K562 (cell line): Measurements from ENCODE around the gene IRF3. TPM values are rescaled to one million over a fixed set of nuclear protein-coding genes. Genes with fewer than 3 reads are reported as not detected.
A peak's percentile ranks its signal among the peaks of the same experiment; 100 is the strongest.

ENCODE experiments used
- CCAR2 ChIP-seq: fragments of 200-400 bp; formaldehyde crosslinking; IDR thresholded peaks from 2 replicates; pipeline ENCODE4 v1.6.1; 2017; ENCODE audit warnings: mild to moderate bottlenecking, low read depth, low read length
- CREB1 ChIP-seq, 2 experiments: sonication (generic) in 1 of 2; formaldehyde crosslinking in 1 of 2; IDR thresholded peaks; 2 replicates each; pipeline versions ENCODE4 v1.6.1 to v1.8.0; 2012 to 2022; ENCODE audit warnings: inconsistent platforms in 1 of 2, mild to moderate bottlenecking in 1 of 2, missing genetic modification reagents in 1 of 2, moderate library complexity in 1 of 2
- CSDE1 ChIP-seq, 2 experiments: fragments of 450-650 bp; IDR thresholded peaks; 2 replicates each; pipeline ENCODE4 v1.6.1; 2016; ENCODE audit warnings: mild to moderate bottlenecking in 1 of 2
- FOXK2 ChIP-seq, 2 experiments: fragments of 450-650 bp; IDR thresholded peaks in 1 of 2; conservative IDR thresholded peaks in 1 of 2; 2 replicates each; pipeline ENCODE4 v1.6.1; 2016; ENCODE audit warnings: low read depth in 2 of 2, mild to moderate bottlenecking in 1 of 2
- HNRNPH1 ChIP-seq: fragments of 200-400 bp; formaldehyde crosslinking; optimal IDR thresholded peaks from 2 replicates; pipeline ENCODE3; 2017; ENCODE audit warnings: low read depth, mild to moderate bottlenecking, low read length, moderate library complexity
- ILK ChIP-seq: fragments of 450-650 bp; IDR thresholded peaks from 2 replicates; pipeline ENCODE4 v1.6.1; 2016; ENCODE audit warnings: missing genetic modification characterization, low read depth, mild to moderate bottlenecking, missing compliant biosample characterization, moderate library complexity, borderline replicate concordance
- KDM4B ChIP-seq, 2 experiments: fragments of 450-650 bp in 1 of 2; sonication (generic) in 1 of 2; IDR thresholded peaks; 2 replicates each; pipeline ENCODE4 v1.6.1; 2016 to 2017; ENCODE audit warnings: borderline replicate concordance in 2 of 2, antibody characterized with exemption in 1 of 2, low read depth in 1 of 2, mild to moderate bottlenecking in 1 of 2
- KLF13 ChIP-seq: fragments of 450-650 bp; IDR thresholded peaks from 2 replicates; pipeline ENCODE4 v1.6.1; 2016; ENCODE audit warnings: missing genetic modification characterization, low read depth, mild to moderate bottlenecking, missing compliant biosample characterization, moderate library complexity, borderline replicate concordance
- L3MBTL2 ChIP-seq: fragments of 450-650 bp; IDR thresholded peaks from 2 replicates; pipeline ENCODE4 v1.6.1; 2016; ENCODE audit warnings: mild to moderate bottlenecking, moderate library complexity
- MXI1 ChIP-seq: IDR thresholded peaks from 2 replicates; pipeline ENCODE4 v1.6.1; 2011; ENCODE audit warnings: low read depth, mild to moderate bottlenecking, improper control_type of control experiment, low read length
- NCOA1 ChIP-seq: fragments of 450-650 bp; IDR thresholded peaks from 2 replicates; pipeline ENCODE4 v1.6.1; 2016; ENCODE audit warnings: low read depth
- POLR3A ChIP-seq: IDR thresholded peaks from 2 replicates; pipeline ENCODE4 v1.6.1; 2011; ENCODE audit warnings: borderline replicate concordance, mild to moderate bottlenecking, moderate library complexity; ENCODE audit not compliant: insufficient read length, insufficient read depth; ENCODE audit errors: extremely low read depth
- RCOR1 ChIP-seq, 2 experiments: IDR thresholded peaks; 2 replicates each; pipeline ENCODE4 v1.6.1; 2012; ENCODE audit warnings: low read depth in 2 of 2, low read length in 2 of 2, borderline replicate concordance in 1 of 2, improper control_type of control experiment in 1 of 2
- SNIP1 ChIP-seq: fragments of 450-650 bp; IDR thresholded peaks from 2 replicates; pipeline ENCODE4 v1.7.1; 2017; ENCODE audit warnings: low read depth, mild to moderate bottlenecking
- TCF7L2 ChIP-seq: fragments of 150-350 bp; IDR thresholded peaks from 2 replicates; pipeline ENCODE4 v1.6.1; 2016; ENCODE audit warnings: low read depth, mild to moderate bottlenecking, low read length, moderate library complexity
- TEAD4 ChIP-seq, 2 experiments: sonication (generic) in 1 of 2; formaldehyde crosslinking in 1 of 2; IDR thresholded peaks; 2 replicates each; pipeline versions ENCODE4 v1.6.1 to v1.8.0; 2012 to 2022; ENCODE audit warnings: borderline replicate concordance in 1 of 2, inconsistent platforms in 1 of 2, low read length in 1 of 2, mild to moderate bottlenecking in 1 of 2, missing genetic modification reagents in 1 of 2
- TOE1 ChIP-seq, 2 experiments: fragments of 450-650 bp in 1 of 2; sonication (generic) in 1 of 2; formaldehyde crosslinking in 1 of 2; IDR thresholded peaks; 2 replicates each; pipeline versions ENCODE4 v1.7.1 to v1.8.0; 2016 to 2022; ENCODE audit warnings: borderline replicate concordance in 2 of 2, mild to moderate bottlenecking in 2 of 2, antibody characterized with exemption in 1 of 2, inconsistent platforms in 1 of 2, low read depth in 1 of 2, missing genetic modification reagents in 1 of 2, moderate library complexity in 1 of 2
- TSC22D4 ChIP-seq: fragments of 450-650 bp; IDR thresholded peaks from 2 replicates; pipeline ENCODE4 v1.6.1; 2016; ENCODE audit warnings: missing genetic modification characterization, missing biosample characterization, control low read depth
- ZNF24 ChIP-seq: fragments of 450-650 bp; IDR thresholded peaks from 2 replicates; pipeline ENCODE4 v1.6.1; 2016
- ZNF696 ChIP-seq: fragments of 250-450 bp; sonication (Bioruptor Pico); conservative IDR thresholded peaks from 2 replicates; pipeline ENCODE4 v1.4.0; 2020; ENCODE audit warnings: mild to moderate bottlenecking, moderate library complexity
- polyA plus RNA-seq, 8 experiments: library from polyadenylated mRNA; depleted of rRNA in 4 of 8; stranded (reverse) in 5 of 8; unstranded in 3 of 8; fragments of >200 nt; fragmentation: Nextera tagmentation in 2 of 8; fragmentation: Illumina TruSeq in 1 of 8; extraction: Ambion mirVana in 2 of 8; extraction: Trizol in 1 of 8; gene quantifications; 2 replicates each; pipeline versions ENCODE4 v1.2.1 to v1.2.3, GENCODE V29; 2011 to 2014; ENCODE audit warnings: inconsistent platforms in 1 of 8, missing spikeins in 1 of 8
- total RNA-seq, 7 experiments: library from RNA; depleted of rRNA in 6 of 7; stranded (reverse); fragments of >200 nt in 6 of 7; fragmentation: Illumina TruSeq in 2 of 7; extraction: Trizol in 2 of 7; gene quantifications; 2 replicates each; pipeline versions ENCODE4 v1.2.1 to v1.2.3, GENCODE V29; 2011 to 2021; ENCODE audit warnings: low replicate concordance in 1 of 7
- TF ChIP-seq, protein P1 (sequence below): fragments of 450-650 bp; IDR thresholded peaks from 2 replicates; pipeline ENCODE4 v1.6.1; 2016; ENCODE audit warnings: missing biosample characterization, missing genetic modification characterization
- TF ChIP-seq, protein P2 (sequence below): fragments of 250-450 bp; sonication (Bioruptor Pico); IDR thresholded peaks from 2 replicates; pipeline ENCODE4 v1.8.0; 2022; ENCODE audit warnings: moderate library complexity, mild to moderate bottlenecking, inconsistent platforms
- TF ChIP-seq, protein P3 (sequence below): sonication (generic); formaldehyde crosslinking; IDR thresholded peaks from 2 replicates; pipeline ENCODE4 v1.8.1; 2023; ENCODE audit warnings: missing genetic modification reagents, mild to moderate bottlenecking, borderline replicate concordance

Gene IRF3
- total and polyA plus RNA-seq, 9 of the 15 experiments (the other 6 are each of a cell fraction or from before 2014, with no cell fraction given) = 7.5 to 145 (median 65.4) TPM

DNA sequence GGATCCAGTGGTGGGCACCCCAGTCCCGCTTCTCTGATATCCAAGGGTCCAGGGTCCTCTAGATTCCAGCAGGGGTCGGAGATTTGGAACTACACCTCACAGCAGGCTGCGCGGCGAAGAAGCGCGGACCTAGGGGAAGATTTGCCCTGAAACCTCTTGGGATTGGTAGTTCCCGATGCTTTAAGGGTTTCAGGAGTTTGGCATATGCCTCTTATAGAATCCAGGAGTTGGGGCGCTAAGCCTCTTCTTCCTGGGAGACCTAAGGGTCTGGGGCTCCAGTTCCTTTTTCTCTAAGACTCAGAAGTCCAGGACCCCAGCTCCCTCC lies 425 bp upstream of the IRF3 start (continued):
- TF ChIP-seq, protein P1, sequence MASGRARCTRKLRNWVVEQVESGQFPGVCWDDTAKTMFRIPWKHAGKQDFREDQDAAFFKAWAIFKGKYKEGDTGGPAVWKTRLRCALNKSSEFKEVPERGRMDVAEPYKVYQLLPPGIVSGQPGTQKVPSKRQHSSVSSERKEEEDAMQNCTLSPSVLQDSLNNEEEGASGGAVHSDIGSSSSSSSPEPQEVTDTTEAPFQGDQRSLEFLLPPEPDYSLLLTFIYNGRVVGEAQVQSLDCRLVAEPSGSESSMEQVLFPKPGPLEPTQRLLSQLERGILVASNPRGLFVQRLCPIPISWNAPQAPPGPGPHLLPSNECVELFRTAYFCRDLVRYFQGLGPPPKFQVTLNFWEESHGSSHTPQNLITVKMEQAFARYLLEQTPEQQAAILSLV (tag) = no peak
- TF ChIP-seq L3MBTL2 = no peak
- TF ChIP-seq TOE1 (IDR thresholded peaks at IDR 0.05; ENCODE audit: borderline replicate concordance) = no peak
- no peak for TF ChIP-seq TOE1 (CRISPR knock-in tag; IDR thresholded peaks at IDR 0.05; ENCODE audit: borderline replicate concordance, low read depth)
- no peak for TF ChIP-seq FOXK2 (conservative IDR thresholded peaks at IDR 0.05 in 1 of 2, IDR thresholded peaks at IDR 0.05 in 1 of 2; ENCODE audit: low read depth in 2 of 2)
- TF ChIP-seq HNRNPH1 = no peak
- no peak for TF ChIP-seq RCOR1 (IDR thresholded peaks at IDR 0.05; ENCODE audit: borderline replicate concordance in 1 of 2, low read depth in 2 of 2, low read length in 2 of 2)
- TF ChIP-seq, protein P2, sequence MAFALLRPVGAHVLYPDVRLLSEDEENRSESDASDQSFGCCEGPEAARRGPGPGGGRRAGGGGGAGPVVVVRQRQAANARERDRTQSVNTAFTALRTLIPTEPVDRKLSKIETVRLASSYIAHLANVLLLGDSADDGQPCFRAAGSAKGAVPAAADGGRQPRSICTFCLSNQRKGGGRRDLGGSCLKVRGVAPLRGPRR = no peak
- no peak for TF ChIP-seq MXI1
- TF ChIP-seq SNIP1 = no peak
- no peak for TF ChIP-seq ZNF696 (CRISPR knock-in tag)
- peak; percentile 65; the same call in 1 of the 2 replicates for TF ChIP-seq ZNF24
- no peak for TF ChIP-seq TSC22D4 (tag)
- TF ChIP-seq, protein P3, sequence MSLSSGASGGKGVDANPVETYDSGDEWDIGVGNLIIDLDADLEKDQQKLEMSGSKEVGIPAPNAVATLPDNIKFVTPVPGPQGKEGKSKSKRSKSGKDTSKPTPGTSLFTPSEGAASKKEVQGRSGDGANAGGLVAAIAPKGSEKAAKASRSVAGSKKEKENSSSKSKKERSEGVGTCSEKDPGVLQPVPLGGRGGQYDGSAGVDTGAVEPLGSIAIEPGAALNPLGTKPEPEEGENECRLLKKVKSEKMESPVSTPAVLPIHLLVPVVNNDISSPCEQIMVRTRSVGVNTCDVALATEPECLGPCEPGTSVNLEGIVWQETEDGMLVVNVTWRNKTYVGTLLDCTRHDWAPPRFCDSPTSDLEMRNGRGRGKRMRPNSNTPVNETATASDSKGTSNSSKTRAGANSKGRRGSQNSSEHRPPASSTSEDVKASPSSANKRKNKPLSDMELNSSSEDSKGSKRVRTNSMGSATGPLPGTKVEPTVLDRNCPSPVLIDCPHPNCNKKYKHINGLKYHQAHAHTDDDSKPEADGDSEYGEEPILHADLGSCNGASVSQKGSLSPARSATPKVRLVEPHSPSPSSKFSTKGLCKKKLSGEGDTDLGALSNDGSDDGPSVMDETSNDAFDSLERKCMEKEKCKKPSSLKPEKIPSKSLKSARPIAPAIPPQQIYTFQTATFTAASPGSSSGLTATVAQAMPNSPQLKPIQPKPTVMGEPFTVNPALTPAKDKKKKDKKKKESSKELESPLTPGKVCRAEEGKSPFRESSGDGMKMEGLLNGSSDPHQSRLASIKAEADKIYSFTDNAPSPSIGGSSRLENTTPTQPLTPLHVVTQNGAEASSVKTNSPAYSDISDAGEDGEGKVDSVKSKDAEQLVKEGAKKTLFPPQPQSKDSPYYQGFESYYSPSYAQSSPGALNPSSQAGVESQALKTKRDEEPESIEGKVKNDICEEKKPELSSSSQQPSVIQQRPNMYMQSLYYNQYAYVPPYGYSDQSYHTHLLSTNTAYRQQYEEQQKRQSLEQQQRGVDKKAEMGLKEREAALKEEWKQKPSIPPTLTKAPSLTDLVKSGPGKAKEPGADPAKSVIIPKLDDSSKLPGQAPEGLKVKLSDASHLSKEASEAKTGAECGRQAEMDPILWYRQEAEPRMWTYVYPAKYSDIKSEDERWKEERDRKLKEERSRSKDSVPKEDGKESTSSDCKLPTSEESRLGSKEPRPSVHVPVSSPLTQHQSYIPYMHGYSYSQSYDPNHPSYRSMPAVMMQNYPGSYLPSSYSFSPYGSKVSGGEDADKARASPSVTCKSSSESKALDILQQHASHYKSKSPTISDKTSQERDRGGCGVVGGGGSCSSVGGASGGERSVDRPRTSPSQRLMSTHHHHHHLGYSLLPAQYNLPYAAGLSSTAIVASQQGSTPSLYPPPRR = no peak
- no peak for TF ChIP-seq ILK (tag)
- no peak for TF ChIP-seq CREB1 (IDR thresholded peaks at IDR 0.05)
- TF ChIP-seq CREB1 (CRISPR knock-in tag; IDR thresholded peaks at IDR 0.05) = no peak
- TF ChIP-seq POLR3A = no peak
- peak; percentile 48 for TF ChIP-seq TEAD4 (IDR thresholded peaks at IDR 0.05; ENCODE audit: low read length)
- no peak for TF ChIP-seq TEAD4 (CRISPR knock-in tag; IDR thresholded peaks at IDR 0.05; ENCODE audit: borderline replicate concordance)
- no peak for TF ChIP-seq CCAR2
- no peak for TF ChIP-seq TCF7L2
- no peak for TF ChIP-seq NCOA1
- no peak for TF ChIP-seq KLF13
- TF ChIP-seq CSDE1 (IDR thresholded peaks at IDR 0.05) = no peak
- no peak for TF ChIP-seq KDM4B (IDR thresholded peaks at IDR 0.05; ENCODE audit: borderline replicate concordance in 2 of 2, low read depth in 1 of 2)
